Naive thymus-derived CD4-positive, alpha-beta T cell (primary cell): ENCODE measurements around the gene COPRS. TPM values are rescaled to one million over a fixed set of nuclear protein-coding genes. Genes with fewer than 3 reads are reported as not detected.

ENCODE experiments used
- ATAC-seq: fragments of 150-1000 bp; cut with Tn5 transposase; 2 replicates; pipeline ENCODE4 v1.10.0; 2021; ENCODE audit warnings: mild to moderate bottlenecking, moderate library complexity
- CTCF ChIA-PET: fragments of 350-600 bp; sonication (Branson Sonifier 250); formaldehyde crosslinking; loops from one replicate; lab custom pipeline; 2021; ENCODE audit warnings: antibody characterized with exemption; lab: Charles Lee
- POLR2A ChIA-PET: fragments of 350-600 bp; sonication (Branson Sonifier 250); formaldehyde crosslinking; loops from one replicate; lab custom pipeline; 2021; ENCODE audit warnings: antibody characterized with exemption, inconsistent platforms; lab: Charles Lee
- DNase-seq, 9 donors: peaks; one replicate each; pipeline versions ENCODE4 v3.0.0 to v3.0.0-alpha.2; 2020 to 2022; ENCODE audit warnings: mixed read lengths in 1 of 9
- H3K27ac ChIP-seq: one replicate; pipeline ENCODE4 v1.7.0; 2013; ENCODE audit warnings: mild to moderate bottlenecking, low read depth, low read length, moderate library complexity
- H3K27me3 ChIP-seq, 2 donors: one replicate each; pipeline ENCODE4 v1.7.0; 2013; ENCODE audit warnings: low read length in 2 of 2, mild to moderate bottlenecking in 2 of 2, moderate library complexity in 2 of 2; ENCODE audit not compliant: control insufficient read depth in 2 of 2, insufficient read depth in 2 of 2
- H3K36me3 ChIP-seq, 3 experiments: 1 replicate in 2 of 3; 2 replicates in 1 of 3; pipeline ENCODE4 v1.7.0; 2013; ENCODE audit warnings: low read length in 3 of 3, mild to moderate bottlenecking in 3 of 3, moderate library complexity in 1 of 3; ENCODE audit not compliant: insufficient read depth in 3 of 3, control insufficient read depth in 2 of 3
- H3K4me1 ChIP-seq, 2 donors: one replicate each; pipeline ENCODE4 v1.7.0; 2013; ENCODE audit warnings: low read length in 2 of 2, mild to moderate bottlenecking in 2 of 2, moderate library complexity in 1 of 2; ENCODE audit not compliant: control insufficient read depth in 2 of 2, insufficient read depth in 2 of 2
- H3K4me3 ChIP-seq: 2 replicates; pipeline ENCODE4 v1.7.0; 2013; ENCODE audit warnings: mild to moderate bottlenecking, low read length
- H3K9me3 ChIP-seq, 3 experiments: 1 replicate in 2 of 3; 2 replicates in 1 of 3; pipeline ENCODE4 v1.7.0; 2013; ENCODE audit warnings: low read length in 3 of 3; ENCODE audit not compliant: control insufficient read depth in 2 of 3
- H3K27ac Mint-ChIP-seq, 9 donors: one replicate each; pipeline ENCODE4 v1.8.0; 2020 to 2022; ENCODE audit warnings: mixed read lengths in 9 of 9, mild to moderate bottlenecking in 8 of 9, moderate library complexity in 5 of 9, inconsistent platforms in 2 of 9
- H3K27me3 Mint-ChIP-seq, 5 donors: one replicate each; pipeline ENCODE4 v1.8.0; 2021 to 2022; ENCODE audit warnings: mixed read lengths in 5 of 5, mild to moderate bottlenecking in 1 of 5
- H3K36me3 Mint-ChIP-seq, 5 donors: one replicate each; pipeline ENCODE4 v1.8.0; 2020 to 2022; ENCODE audit warnings: mixed read lengths in 5 of 5, mild to moderate bottlenecking in 3 of 5, inconsistent platforms in 1 of 5
- H3K4me1 Mint-ChIP-seq, 7 donors: one replicate each; pipeline ENCODE4 v1.8.0; 2020 to 2022; ENCODE audit warnings: mixed read lengths in 7 of 7, mild to moderate bottlenecking in 3 of 7, inconsistent platforms in 1 of 7
- H3K4me3 Mint-ChIP-seq, 10 donors: one replicate each; pipeline ENCODE4 v1.8.0; 2020 to 2022; ENCODE audit warnings: mild to moderate bottlenecking in 10 of 10, mixed read lengths in 10 of 10, moderate library complexity in 6 of 10, inconsistent platforms in 2 of 10
- H3K9me3 Mint-ChIP-seq, 11 donors: one replicate each; pipeline ENCODE4 v1.8.0; 2020 to 2022; ENCODE audit warnings: mixed read lengths in 11 of 11, mild to moderate bottlenecking in 4 of 11, inconsistent platforms in 1 of 11, moderate library complexity in 1 of 11
- intact Hi-C, 2 donors: fragments of 100-400 bp; cut with micrococcal nuclease; formaldehyde crosslinking; loops; one replicate each; pipeline ENCODE4 v1.15.1; 2023
- polyA plus RNA-seq, 2 donors: library from polyadenylated mRNA; unstranded; fragments of 300-500 nt; fragmentation: Illumina TruSeq; gene quantifications; one replicate each; pipeline ENCODE4 v1.2.3, GENCODE V29; 2021
- total RNA-seq, 6 experiments: library from RNA in 5 of 6; stranded (reverse) in 5 of 6; gene quantifications; 1 replicate in 5 of 6; 2 replicates in 1 of 6; pipeline ENCODE4 v1.2.3 and lab custom pipeline; 2021 to 2026

Gene COPRS
- total and polyA plus RNA-seq, 7 experiments from 2014 or later = 2.2 to 20.9 (median 4.9) TPM

DNA sequence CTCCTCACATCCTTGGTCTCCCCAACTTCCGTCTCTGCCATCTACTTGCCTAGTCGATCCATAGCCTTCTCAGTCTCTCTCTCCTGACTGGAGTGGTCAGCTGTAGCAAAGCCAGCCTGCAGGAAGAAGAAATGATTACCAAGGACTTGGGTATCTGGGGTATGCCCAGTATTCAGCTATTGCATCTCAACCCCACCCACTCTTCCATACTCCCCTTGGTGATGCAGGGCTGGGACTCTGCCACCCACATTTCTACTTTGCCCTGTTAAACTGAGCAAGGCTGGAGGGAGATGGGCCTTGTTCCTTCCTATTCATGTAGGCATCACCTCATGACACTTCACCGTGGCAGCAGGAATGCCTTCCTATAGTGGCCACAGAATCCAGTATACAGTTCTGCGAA lies 2.3 kb downstream of the COPRS start:
- intact Hi-C loops = loop anchor here (5.0 to 10.0 kb wide), 4 partner anchors 304 to 1742 kb away; partner anchors contain the start of gene NSRP1 (in 1 of the 2)
- Mint-ChIP-seq H3K27me3 (no peaks in the 10 kb centered on the region), H3K27ac (peak overlapping the region in 1 of 9 donors; percentile 15), H3K36me3 (peaks cover 0 to 8% (median 6%) of the 10 kb centered on the region in 5 donors), H3K9me3 (no peaks in the 10 kb centered on the region), H3K4me1 (peaks cover 11 to 19% (median 15%) of the 10 kb centered on the region in 7 donors), H3K4me3 (peak overlapping the region in 2 of 10 donors; percentile 4 to 12)
- H3K9me3 ChIP-seq = no peaks in the 10 kb centered on the region
- H3K4me3 ChIP-seq = no peak overlapping the region
- peaks cover 0 to 7% of the 10 kb centered on the region in 2 donors for H3K4me1 ChIP-seq
- H3K27me3 ChIP-seq = no peaks in the 10 kb centered on the region
- DNase-seq (no peak), ATAC-seq (no peak)
- no peaks in the 10 kb centered on the region for H3K36me3 ChIP-seq
- POLR2A ChIA-PET = interaction anchor here (0.6 kb wide), 1 partner anchor 16 kb away, joined by 4 read pairs; no protein-coding TSS in a partner anchor
- CTCF ChIA-PET = interaction anchor here (0.6 to 0.7 kb wide), 2 partner anchors 12 to 14 kb away, joined by 3 read pairs; no protein-coding TSS in a partner anchor
- H3K27ac ChIP-seq = no peak overlapping the region

DNA sequence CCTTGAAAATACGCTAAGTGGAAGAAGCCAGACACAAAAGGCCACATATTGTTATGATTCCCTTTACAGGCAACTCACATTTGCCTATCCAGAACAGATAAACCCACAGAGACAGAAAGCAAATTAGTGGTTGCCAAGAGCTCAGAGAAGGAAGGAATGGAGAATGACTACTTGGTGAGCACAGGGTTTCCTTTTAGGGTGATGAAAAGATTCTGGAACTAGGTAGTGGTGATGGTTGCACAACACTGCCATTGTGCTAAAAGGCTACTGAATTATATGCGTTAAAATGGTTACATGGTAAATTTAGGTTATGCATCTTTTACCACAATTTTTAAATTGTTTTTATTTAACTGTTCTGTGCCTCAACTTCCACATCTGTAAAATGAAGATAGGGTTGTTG lies 4.4 kb downstream of the COPRS start:
- H3K36me3 ChIP-seq = no peaks in the 10 kb centered on the region
- POLR2A ChIA-PET = no interaction called here
- peaks cover 8 to 16% (median 12%) of the 10 kb centered on the region in 7 donors for H3K4me1 Mint-ChIP-seq
- peaks cover 0 to 4% of the 10 kb centered on the region in 2 donors for H3K4me1 ChIP-seq
- no peak for ATAC-seq
- CTCF ChIA-PET = no interaction called here
- H3K36me3 Mint-ChIP-seq = peaks cover 0 to 9% (median 6%) of the 10 kb centered on the region in 5 donors
- no peaks in the 10 kb centered on the region for H3K9me3 ChIP-seq
- H3K4me3 Mint-ChIP-seq = no peak overlapping the region
- no peak for DNase-seq
- no peak overlapping the region for H3K27ac ChIP-seq
- no peak overlapping the region for H3K27ac Mint-ChIP-seq
- no peaks in the 10 kb centered on the region for H3K9me3 Mint-ChIP-seq
- intact Hi-C loops = loop anchor here (5.0 to 10.0 kb wide), 4 partner anchors 302 to 1740 kb away; partner anchors contain the start of gene NSRP1 (in 1 of the 2)
- no peak overlapping the region for H3K4me3 ChIP-seq
- H3K27me3 Mint-ChIP-seq = no peaks in the 10 kb centered on the region
- H3K27me3 ChIP-seq = no peaks in the 10 kb centered on the region

DNA sequence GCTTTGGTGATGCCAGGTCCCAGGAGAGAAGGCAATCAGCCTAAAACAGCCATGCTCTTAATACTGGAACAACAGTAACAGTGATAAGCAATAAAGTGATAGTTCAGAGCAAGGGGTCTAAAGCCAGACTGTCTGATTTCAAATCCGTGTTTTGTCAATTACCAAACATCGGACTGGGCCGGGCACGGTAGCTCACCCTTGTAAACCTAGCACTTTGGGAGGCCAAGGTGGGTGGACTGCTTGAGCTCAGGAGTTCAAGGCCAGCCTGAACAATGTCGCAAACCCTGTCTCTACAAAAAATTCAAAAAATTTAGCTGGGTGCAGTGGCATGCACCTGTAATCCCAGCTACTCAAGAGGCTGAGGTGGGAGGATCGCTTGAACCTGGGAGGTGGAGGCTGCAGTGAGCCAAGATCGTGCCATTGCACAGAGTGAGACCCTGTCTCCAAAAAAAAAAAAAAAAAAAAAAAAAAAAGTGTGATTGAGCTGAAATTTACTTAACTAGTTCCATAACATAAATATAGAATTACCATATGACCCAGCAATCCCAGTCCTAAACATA lies 5.1 kb downstream of the COPRS start:
- CTCF ChIA-PET = no interaction called here

DNA sequence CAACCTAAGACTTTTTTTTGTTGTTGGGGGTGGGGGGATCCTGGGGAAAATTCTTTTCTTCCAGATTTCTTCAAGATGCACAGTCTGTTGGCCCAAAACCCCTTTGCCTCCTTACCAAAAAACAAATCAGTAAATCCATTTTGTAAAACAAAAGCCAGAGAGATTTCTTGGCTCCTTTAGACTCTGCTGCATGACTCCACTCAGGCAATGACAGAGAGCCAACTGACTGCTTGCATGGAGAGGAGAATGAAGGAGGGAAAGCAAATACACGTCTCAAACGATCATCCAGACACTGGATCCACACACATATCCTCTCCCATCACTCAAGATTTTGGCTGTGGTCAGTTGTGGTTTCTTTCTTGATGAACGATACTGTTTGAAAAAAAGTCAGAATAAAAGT lies 13.8 kb downstream of the COPRS start:
- intact Hi-C loops = no loop called here
- POLR2A ChIA-PET = no interaction called here
- Histone ChIP-seq H3K27ac (no peak overlapping the region), H3K27me3 (no peaks in the 10 kb centered on the region), H3K9me3 (no peaks in the 10 kb centered on the region), H3K36me3 (no peaks in the 10 kb centered on the region), H3K4me3 (no peak overlapping the region), H3K4me1 (no peaks in the 10 kb centered on the region)
- CTCF ChIA-PET = interaction anchor here (1.0 kb wide), 1 partner anchor 11 kb away, joined by 3 read pairs; no protein-coding TSS in a partner anchor
- H3K9me3 Mint-ChIP-seq = no peaks in the 10 kb centered on the region
- DNase-seq = no peak
- no peak overlapping the region for H3K27ac Mint-ChIP-seq
- no peak for ATAC-seq
- H3K4me1 Mint-ChIP-seq = no peaks in the 10 kb centered on the region
- no peak overlapping the region for H3K4me3 Mint-ChIP-seq
- peaks cover 0 to 5% (median 2%) of the 10 kb centered on the region in 5 donors for H3K27me3 Mint-ChIP-seq
- H3K36me3 Mint-ChIP-seq = no peaks in the 10 kb centered on the region

More for the DNA sequence above, 5.1 kb downstream of the COPRS start:
- no peak for DNase-seq
- no peak overlapping the region for H3K27ac Mint-ChIP-seq
- no peaks in the 10 kb centered on the region for H3K9me3 Mint-ChIP-seq
- H3K27me3 Mint-ChIP-seq = no peaks in the 10 kb centered on the region
- Histone ChIP-seq H3K9me3 (no peaks in the 10 kb centered on the region), H3K27me3 (no peaks in the 10 kb centered on the region), H3K36me3 (no peaks in the 10 kb centered on the region), H3K27ac (no peak overlapping the region), H3K4me3 (no peak overlapping the region), H3K4me1 (no peaks in the 10 kb centered on the region)
- H3K36me3 Mint-ChIP-seq = peaks cover 0 to 9% (median 6%) of the 10 kb centered on the region in 5 donors
- intact Hi-C loops = loop anchor here in 1 of 2 donors (10.0 kb wide), 1 partner anchor 1739 kb away; the partner anchor contains the start of gene NSRP1
- no peak overlapping the region for H3K4me3 Mint-ChIP-seq
- no peak for ATAC-seq
- POLR2A ChIA-PET = interaction anchor here (0.6 kb wide), 1 partner anchor 8 kb away, joined by 4 read pairs; no protein-coding TSS in a partner anchor
- peaks cover 7 to 12% (median 7%) of the 10 kb centered on the region in 7 donors for H3K4me1 Mint-ChIP-seq

DNA sequence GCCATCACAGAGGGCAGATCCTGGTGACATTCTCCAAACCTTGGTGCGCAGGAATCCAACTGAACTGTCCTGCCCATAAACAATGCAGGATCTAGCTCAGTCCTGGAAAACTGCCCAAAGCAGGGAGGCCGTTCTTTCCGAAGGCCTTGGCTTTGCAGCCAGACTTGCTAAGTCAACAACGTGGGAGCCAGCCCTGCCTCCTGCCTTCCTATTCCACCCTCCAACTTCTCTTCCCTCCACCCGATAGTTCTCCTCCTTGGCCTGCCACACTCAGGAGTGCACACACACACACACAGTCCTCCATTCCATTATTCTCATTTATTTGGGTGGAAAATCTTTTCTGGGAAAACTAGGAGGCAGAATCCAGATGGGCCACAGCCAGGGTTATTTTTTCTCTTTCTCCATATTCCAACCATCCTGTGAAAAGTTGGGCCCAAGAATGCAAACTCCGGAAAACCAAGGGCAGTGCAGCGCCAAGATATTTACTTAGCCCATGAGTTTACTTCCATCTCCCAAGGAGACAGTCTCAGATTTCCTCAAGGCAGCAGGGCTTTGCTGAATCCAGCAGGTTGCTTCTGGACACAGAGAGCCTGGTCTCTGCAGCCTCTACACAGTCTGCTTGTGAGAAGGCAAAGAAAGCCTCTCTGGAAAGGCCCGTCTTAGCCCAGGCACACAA lies 15.8 kb downstream of the COPRS start:
- no peaks in the 10 kb centered on the region for H3K36me3 ChIP-seq
- no peaks in the 10 kb centered on the region for H3K9me3 ChIP-seq
- ATAC-seq (no peak), DNase-seq (no peak)
- Mint-ChIP-seq H3K4me1 (no peaks in the 10 kb centered on the region), H3K27me3 (peaks cover 0 to 15% (median 11%) of the 10 kb centered on the region in 5 donors), H3K27ac (no peak overlapping the region), H3K9me3 (no peaks in the 10 kb centered on the region), H3K4me3 (no peak overlapping the region), H3K36me3 (no peaks in the 10 kb centered on the region)
- H3K27ac ChIP-seq = no peak overlapping the region
- intact Hi-C loops = loop anchor here (2.0 to 5.0 kb wide), 5 partner anchors 286 to 626 kb away; no protein-coding TSS in a partner anchor
- H3K27me3 ChIP-seq = no peaks in the 10 kb centered on the region
- ChIA-PET POLR2A (no interaction called here), CTCF (interaction anchor here (0.9 to 1.3 kb wide), 4 partner anchors 14 to 408 kb away, joined by 3 to 5 read pairs (median 3); no protein-coding TSS in a partner anchor)
- no peak overlapping the region for H3K4me3 ChIP-seq
- no peaks in the 10 kb centered on the region for H3K4me1 ChIP-seq

DNA sequence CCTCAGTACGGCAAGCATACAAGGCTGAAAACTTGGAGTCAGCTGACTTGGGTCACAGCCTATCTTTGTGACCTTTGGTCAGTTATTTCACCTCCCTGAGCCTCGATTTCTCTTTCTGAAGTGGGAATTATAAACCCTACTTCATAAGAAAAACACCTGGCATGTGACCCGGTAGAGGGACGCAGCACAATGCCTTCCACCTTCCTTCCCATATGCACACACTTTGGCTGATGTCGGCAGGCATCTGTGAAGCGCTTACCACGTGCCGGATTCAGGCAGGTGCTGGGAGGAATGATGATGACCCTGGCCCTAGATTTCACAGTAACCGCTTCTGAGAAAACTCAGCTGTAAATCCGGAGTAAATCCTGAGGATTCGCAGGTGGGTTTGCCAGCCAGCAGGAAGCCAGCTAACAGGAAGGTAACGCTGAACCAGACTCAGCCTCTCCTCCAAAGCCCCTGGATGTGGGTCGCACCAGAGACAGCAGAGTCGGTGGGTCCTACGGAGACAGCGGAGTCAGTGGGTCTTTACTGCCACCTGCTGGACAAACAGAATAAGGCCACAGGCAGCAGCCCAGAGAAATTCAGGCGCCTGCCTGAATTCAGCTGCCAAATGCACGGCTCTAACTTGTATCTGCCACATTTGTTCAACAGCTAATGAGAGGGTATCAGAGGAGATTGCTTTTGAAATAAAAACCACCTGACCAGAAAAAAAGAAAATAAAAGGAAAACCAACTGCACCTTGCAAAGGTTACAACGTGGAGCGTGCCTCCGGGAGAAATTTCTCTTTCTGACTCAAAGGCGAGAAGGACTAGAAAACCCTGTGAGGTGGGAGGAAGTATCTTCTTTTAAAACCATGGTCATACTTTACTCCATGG lies 16.6 kb downstream of the COPRS start:
- intact Hi-C loops = loop anchor here (1.0 to 5.0 kb wide), 10 partner anchors 285 to 830 kb away; no protein-coding TSS in a partner anchor
- Mint-ChIP-seq H3K27me3 (peaks cover 0 to 19% (median 11%) of the 10 kb centered on the region in 5 donors), H3K9me3 (no peaks in the 10 kb centered on the region), H3K36me3 (no peaks in the 10 kb centered on the region), H3K4me1 (no peaks in the 10 kb centered on the region), H3K4me3 (no peak overlapping the region), H3K27ac (no peak overlapping the region)
- Histone ChIP-seq H3K4me3 (no peak overlapping the region), H3K36me3 (no peaks in the 10 kb centered on the region), H3K27me3 (no peaks in the 10 kb centered on the region), H3K9me3 (no peaks in the 10 kb centered on the region), H3K4me1 (no peaks in the 10 kb centered on the region), H3K27ac (no peak overlapping the region)
- DNase-seq = peak; percentile 29 to 70 (median 59)
- ChIA-PET CTCF (interaction anchor here (0.6 to 1.3 kb wide), 9 partner anchors 10 to 464 kb away, joined by 3 to 5 read pairs (median 3); no protein-coding TSS in a partner anchor), POLR2A (no interaction called here)
- ATAC-seq = peak; percentile 93
